Lower lobe of right lung (tissue), 2 donors: ENCODE data around the gene RHOC. TPM values are rescaled to one million over a fixed set of nuclear protein-coding genes. Genes with fewer than 3 reads are reported as not detected.

ENCODE experiments used
- ATAC-seq, 2 donors: fragments of 200-7000 bp; cut with Tn5 transposase; one replicate each; pipeline ENCODE4 v1.9.1; 2020 to 2022; ENCODE audit warnings: mild to moderate bottlenecking in 2 of 2, moderate library complexity in 2 of 2
- DNase-seq: peaks from one replicate; pipeline ENCODE4 v3.0.0-alpha.2; 2020
- H3K27ac ChIP-seq: fragments of 200-600 bp; one replicate; pipeline ENCODE4 v1.8.0; 2022
- H3K27me3 ChIP-seq: fragments of 200-600 bp; one replicate; pipeline ENCODE4 v1.8.0; 2022; ENCODE audit warnings: low read depth
- H3K36me3 ChIP-seq: fragments of 200-600 bp; one replicate; pipeline ENCODE4 v1.8.0; 2022; ENCODE audit warnings: mild to moderate bottlenecking
- H3K4me1 ChIP-seq: fragments of 200-600 bp; one replicate; pipeline ENCODE4 v1.8.0; 2022
- H3K4me3 ChIP-seq: fragments of 200-600 bp; one replicate; pipeline ENCODE4 v1.8.0; 2022; ENCODE audit warnings: mild to moderate bottlenecking
- H3K9me3 ChIP-seq: fragments of 200-600 bp; one replicate; pipeline ENCODE4 v1.8.0; 2022
- intact Hi-C: fragments of 100-400 bp; cut with DNase I; formaldehyde crosslinking; loops from one replicate; pipeline ENCODE4 v1.11.0; 2022
- total RNA-seq: library from RNA; stranded (reverse); fragmentation: NEBNext Ultra II Directional; extraction: Animal tissue kit (Norgen Biotek cat#: 25700); gene quantifications from one replicate; pipeline ENCODE4 v1.2.1, GENCODE V29; 2021
- TF ChIP-seq, protein P1 (sequence below): fragments of 200-600 bp; IDR thresholded peaks from one replicate; pipeline ENCODE4 v1.8.0; 2022; ENCODE audit warnings: antibody characterized with exemption, mild to moderate bottlenecking
- donor health status: DM: no; HTN: yes; CAD: no; lungs with severe emphysema.

The RHOC gene
- total RNA-seq, 1 donor from 2014 or later, result 126 TPM

DNA sequence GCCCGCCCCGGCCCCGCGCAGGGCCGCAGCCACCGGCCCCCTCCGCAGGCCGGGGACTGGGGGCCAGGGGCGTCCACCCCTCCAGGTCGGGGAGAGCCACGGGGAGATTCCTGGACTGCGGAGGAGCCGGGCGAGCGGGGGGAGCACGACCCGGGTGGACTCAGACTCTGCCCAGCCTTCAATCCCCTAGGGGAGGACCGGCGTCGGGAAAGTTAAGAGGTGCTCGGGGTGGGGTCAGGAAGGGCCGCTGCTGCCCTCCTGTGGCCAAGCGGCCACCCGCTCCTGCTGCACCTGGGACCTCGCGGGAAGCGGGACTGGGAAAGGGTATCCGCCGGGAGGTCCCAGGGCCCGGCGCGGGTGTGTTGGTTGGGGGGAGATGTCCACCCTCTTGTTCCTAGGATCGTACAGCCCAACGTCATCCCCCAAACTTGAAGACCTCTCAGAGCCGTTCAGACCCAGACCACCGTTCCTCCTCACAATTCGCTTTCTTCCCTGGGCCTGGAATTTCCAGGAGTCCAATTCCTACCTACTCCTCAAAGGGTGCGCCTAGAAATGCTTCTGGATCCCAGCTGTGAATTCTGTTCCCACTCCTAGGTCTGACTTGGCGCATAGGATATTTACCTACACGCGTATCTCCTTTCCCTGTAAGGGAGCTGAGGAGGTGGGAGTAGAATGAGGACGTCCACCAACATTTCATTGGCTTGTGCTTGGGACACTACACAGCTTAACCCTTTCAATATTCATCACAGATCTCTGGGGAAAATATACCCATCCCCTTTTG, 484 bp upstream of the RHOC start:
- TF ChIP-seq, protein P1, sequence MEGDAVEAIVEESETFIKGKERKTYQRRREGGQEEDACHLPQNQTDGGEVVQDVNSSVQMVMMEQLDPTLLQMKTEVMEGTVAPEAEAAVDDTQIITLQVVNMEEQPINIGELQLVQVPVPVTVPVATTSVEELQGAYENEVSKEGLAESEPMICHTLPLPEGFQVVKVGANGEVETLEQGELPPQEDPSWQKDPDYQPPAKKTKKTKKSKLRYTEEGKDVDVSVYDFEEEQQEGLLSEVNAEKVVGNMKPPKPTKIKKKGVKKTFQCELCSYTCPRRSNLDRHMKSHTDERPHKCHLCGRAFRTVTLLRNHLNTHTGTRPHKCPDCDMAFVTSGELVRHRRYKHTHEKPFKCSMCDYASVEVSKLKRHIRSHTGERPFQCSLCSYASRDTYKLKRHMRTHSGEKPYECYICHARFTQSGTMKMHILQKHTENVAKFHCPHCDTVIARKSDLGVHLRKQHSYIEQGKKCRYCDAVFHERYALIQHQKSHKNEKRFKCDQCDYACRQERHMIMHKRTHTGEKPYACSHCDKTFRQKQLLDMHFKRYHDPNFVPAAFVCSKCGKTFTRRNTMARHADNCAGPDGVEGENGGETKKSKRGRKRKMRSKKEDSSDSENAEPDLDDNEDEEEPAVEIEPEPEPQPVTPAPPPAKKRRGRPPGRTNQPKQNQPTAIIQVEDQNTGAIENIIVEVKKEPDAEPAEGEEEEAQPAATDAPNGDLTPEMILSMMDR, result peak; percentile 88
- intact Hi-C loops, result no loop called here
- peak; percentile 92 for DNase-seq
- peaks cover 38% of the 10 kb centered on the region for H3K4me1 ChIP-seq
- H3K36me3 ChIP-seq, result peaks cover 14% of the 10 kb centered on the region
- H3K9me3 ChIP-seq, result no peaks in the 10 kb centered on the region
- H3K27me3 ChIP-seq, result no peaks in the 10 kb centered on the region
- peak; percentile 88 to 89 for ATAC-seq
- peak overlapping the region; percentile 97 for H3K4me3 ChIP-seq
- H3K27ac ChIP-seq, result peak overlapping the region; percentile 93

GRCh38 chr1:112704934-112705627, 1.8 kb downstream of the RHOC start:
- TF ChIP-seq, protein P1, result no peak
- Histone ChIP-seq H3K4me3 (peak overlapping the region; percentile 97), H3K36me3 (peaks cover 33% of the 10 kb centered on the region), H3K4me1 (peaks cover 61% of the 10 kb centered on the region), H3K9me3 (no peaks in the 10 kb centered on the region), H3K27ac (peak overlapping the region; percentile 81), H3K27me3 (no peaks in the 10 kb centered on the region)
- intact Hi-C loops, result no loop called here
- peak; percentile 81 for DNase-seq
- ATAC-seq, result peak; percentile 60 to 67

GRCh38 chr1:112704391-112704933, 2.5 kb downstream of the RHOC start:
- Histone ChIP-seq H3K9me3 (no peaks in the 10 kb centered on the region), H3K27ac (peak overlapping the region; percentile 81), H3K27me3 (no peaks in the 10 kb centered on the region), H3K36me3 (peaks cover 39% of the 10 kb centered on the region), H3K4me3 (peak overlapping the region; percentile 97), H3K4me1 (peaks cover 67% of the 10 kb centered on the region)
- DNase-seq (no peak), ATAC-seq (no peak)
- intact Hi-C loops, result no loop called here
- TF ChIP-seq, protein P1, result no peak

- TF ChIP-seq, protein P1, result no peak
- no peaks in the 10 kb centered on the region for H3K9me3 ChIP-seq
- no peak overlapping the region for H3K27ac ChIP-seq
- H3K36me3 ChIP-seq, result peaks cover 47% of the 10 kb centered on the region
- no peak for ATAC-seq
- no peak for DNase-seq
- intact Hi-C loops, result no loop called here
- no peaks in the 10 kb centered on the region for H3K27me3 ChIP-seq
- H3K4me1 ChIP-seq, result peaks cover 75% of the 10 kb centered on the region
- no peak overlapping the region for H3K4me3 ChIP-seq
These were observed 3.2 kb downstream of the RHOC start for GRCh38 chr1:112703706-112704105.

DNA sequence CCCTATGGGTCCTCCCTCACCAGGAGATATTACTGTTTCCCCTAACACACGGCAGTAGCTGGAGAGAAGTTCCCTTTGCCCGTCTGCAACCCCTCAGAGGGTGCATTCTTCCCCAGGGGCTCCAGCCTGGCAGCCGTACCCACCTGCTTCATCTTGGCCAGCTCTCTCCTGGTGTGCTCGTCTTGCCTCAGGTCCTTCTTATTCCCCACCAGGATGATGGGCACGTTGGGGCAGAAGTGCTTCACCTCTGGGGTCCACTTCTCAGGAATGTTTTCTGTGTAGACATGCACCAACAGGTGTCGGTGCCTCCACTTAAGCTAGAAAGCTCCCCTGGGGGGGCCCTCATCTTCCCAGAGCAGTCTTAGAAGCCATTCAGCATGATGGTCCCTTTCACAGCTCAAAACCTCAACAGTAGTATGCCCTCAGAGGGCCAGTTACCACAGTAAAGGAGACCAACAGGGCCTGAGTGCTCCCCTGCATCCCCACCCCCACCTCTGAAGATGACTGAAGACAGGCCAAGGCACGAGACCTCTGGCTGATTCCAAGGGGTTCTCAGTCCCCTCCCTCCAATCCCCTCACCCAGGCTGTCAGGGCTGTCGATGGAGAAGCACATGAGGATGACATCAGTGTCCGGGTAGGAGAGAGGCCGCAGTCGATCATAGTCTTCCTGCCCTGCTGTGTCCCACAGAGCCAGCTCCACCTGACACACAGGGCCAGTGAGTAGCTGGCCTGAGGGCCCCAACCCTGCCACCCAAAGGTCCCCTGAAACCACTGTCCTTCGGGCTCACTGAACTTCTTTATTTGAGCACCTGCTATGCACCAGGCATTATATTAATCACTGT, 4.3 kb downstream of the RHOC start:
- ATAC-seq (no peak), DNase-seq (no peak)
- Histone ChIP-seq H3K27me3 (no peaks in the 10 kb centered on the region), H3K27ac (peak overlapping the region; percentile 84), H3K9me3 (no peaks in the 10 kb centered on the region), H3K4me1 (peaks cover 79% of the 10 kb centered on the region), H3K4me3 (no peak overlapping the region), H3K36me3 (peaks cover 57% of the 10 kb centered on the region)
- TF ChIP-seq, protein P1, result no peak
- intact Hi-C loops, result no loop called here
